Measurements from ENCODE around the gene AUNIP.

DNA sequence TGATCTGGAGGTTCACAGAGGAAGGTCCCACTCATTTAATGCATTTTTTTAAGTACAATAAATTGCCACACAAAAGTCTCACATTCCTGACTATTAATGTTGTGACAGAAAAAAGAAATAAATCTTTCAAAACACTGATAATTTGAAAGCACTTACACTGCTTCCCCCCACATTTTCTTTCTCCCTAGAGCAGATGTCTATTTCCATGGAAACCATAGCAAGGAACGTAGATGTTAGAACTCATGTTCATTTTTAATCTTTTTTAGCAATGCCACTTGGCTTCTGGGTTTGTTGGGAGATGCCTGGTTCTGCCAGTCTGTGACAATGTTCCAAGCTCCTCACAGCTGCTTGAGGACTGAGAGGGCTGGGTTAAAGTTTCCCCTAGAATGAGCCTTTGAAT, 48.9 kb upstream of the AUNIP start:
- TF ChIP-seq, protein P1, sequence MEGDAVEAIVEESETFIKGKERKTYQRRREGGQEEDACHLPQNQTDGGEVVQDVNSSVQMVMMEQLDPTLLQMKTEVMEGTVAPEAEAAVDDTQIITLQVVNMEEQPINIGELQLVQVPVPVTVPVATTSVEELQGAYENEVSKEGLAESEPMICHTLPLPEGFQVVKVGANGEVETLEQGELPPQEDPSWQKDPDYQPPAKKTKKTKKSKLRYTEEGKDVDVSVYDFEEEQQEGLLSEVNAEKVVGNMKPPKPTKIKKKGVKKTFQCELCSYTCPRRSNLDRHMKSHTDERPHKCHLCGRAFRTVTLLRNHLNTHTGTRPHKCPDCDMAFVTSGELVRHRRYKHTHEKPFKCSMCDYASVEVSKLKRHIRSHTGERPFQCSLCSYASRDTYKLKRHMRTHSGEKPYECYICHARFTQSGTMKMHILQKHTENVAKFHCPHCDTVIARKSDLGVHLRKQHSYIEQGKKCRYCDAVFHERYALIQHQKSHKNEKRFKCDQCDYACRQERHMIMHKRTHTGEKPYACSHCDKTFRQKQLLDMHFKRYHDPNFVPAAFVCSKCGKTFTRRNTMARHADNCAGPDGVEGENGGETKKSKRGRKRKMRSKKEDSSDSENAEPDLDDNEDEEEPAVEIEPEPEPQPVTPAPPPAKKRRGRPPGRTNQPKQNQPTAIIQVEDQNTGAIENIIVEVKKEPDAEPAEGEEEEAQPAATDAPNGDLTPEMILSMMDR (IDR thresholded peaks at IDR 0.05 in 2 of 3, conservative IDR thresholded peaks at IDR 0.05 in 1 of 3; ENCODE audit: borderline replicate concordance in 1 of 3, insufficient read depth in 1 of 3, low read depth in 2 of 3, low read length in 2 of 3) = no peak
- TF ChIP-seq POLR2A (IDR thresholded peaks at IDR 0.05; ENCODE audit: borderline replicate concordance, extremely low read depth, insufficient read depth, insufficient read length) (no peak), EZH2 (IDR thresholded peaks at IDR 0.05) (no peak), POLR2AphosphoS5 (IDR thresholded peaks at IDR 0.05; ENCODE audit: low read depth, low read length) (no peak), EZH2phosphoT487 (IDR thresholded peaks at IDR 0.05; ENCODE audit: borderline replicate concordance) (no peak), SIN3A (IDR thresholded peaks at IDR 0.05; ENCODE audit: low read depth) (no peak), YY1 (IDR thresholded peaks at IDR 0.05; ENCODE audit: extremely low read depth, insufficient replicate concordance, low read depth, low read length) (no peak), SRF (IDR thresholded peaks at IDR 0.05; ENCODE audit: low read depth) (no peak), RAD21 (IDR thresholded peaks at IDR 0.05; ENCODE audit: low read depth) (no peak), ZNF274 (IDR thresholded peaks at IDR 0.05; ENCODE audit: low read depth, low read length) (no peak), ZFX (IDR thresholded peaks at IDR 0.05) (no peak), JUND (IDR thresholded peaks at IDR 0.05) (no peak)
- TF ChIP-seq, protein P2, sequence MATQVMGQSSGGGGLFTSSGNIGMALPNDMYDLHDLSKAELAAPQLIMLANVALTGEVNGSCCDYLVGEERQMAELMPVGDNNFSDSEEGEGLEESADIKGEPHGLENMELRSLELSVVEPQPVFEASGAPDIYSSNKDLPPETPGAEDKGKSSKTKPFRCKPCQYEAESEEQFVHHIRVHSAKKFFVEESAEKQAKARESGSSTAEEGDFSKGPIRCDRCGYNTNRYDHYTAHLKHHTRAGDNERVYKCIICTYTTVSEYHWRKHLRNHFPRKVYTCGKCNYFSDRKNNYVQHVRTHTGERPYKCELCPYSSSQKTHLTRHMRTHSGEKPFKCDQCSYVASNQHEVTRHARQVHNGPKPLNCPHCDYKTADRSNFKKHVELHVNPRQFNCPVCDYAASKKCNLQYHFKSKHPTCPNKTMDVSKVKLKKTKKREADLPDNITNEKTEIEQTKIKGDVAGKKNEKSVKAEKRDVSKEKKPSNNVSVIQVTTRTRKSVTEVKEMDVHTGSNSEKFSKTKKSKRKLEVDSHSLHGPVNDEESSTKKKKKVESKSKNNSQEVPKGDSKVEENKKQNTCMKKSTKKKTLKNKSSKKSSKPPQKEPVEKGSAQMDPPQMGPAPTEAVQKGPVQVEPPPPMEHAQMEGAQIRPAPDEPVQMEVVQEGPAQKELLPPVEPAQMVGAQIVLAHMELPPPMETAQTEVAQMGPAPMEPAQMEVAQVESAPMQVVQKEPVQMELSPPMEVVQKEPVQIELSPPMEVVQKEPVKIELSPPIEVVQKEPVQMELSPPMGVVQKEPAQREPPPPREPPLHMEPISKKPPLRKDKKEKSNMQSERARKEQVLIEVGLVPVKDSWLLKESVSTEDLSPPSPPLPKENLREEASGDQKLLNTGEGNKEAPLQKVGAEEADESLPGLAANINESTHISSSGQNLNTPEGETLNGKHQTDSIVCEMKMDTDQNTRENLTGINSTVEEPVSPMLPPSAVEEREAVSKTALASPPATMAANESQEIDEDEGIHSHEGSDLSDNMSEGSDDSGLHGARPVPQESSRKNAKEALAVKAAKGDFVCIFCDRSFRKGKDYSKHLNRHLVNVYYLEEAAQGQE (IDR thresholded peaks at IDR 0.05; ENCODE audit: low read depth) = no peak
- TF ChIP-seq, protein P3, sequence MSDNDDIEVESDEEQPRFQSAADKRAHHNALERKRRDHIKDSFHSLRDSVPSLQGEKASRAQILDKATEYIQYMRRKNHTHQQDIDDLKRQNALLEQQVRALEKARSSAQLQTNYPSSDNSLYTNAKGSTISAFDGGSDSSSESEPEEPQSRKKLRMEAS (IDR thresholded peaks at IDR 0.05) = no peak

All from HCT116 (cell line).